ENCODE measurements around the gene PHACTR2. TPM values are rescaled to one million over a fixed set of nuclear protein-coding genes. Genes with fewer than 3 reads are reported as not detected.

The PHACTR2 gene
- total RNA-seq, 5 donors from 2014 or later (not counting 1 experiment from before 2014, with no cell fraction given): 31.9 to 50.3 (median 36.7) TPM

GRCh38 chr6:143745166-143746133 is 67.7 kb downstream of the PHACTR2 start:
- ChIA-PET POLR2A (no interaction called here), CTCF (no interaction called here)
- Histone ChIP-seq H3K9me3 (no peaks in the 10 kb centered on the region), H3K36me3 (ENCODE audit: control insufficient read depth in 2 of 2, extremely low read depth in 1 of 2, insufficient read depth in 1 of 2, low read length in 1 of 2) (no peaks in the 10 kb centered on the region), H3K27ac (ENCODE audit: low read length) (no peak overlapping the region), H3K4me3 (ENCODE audit: control insufficient read depth in 1 of 2, extremely low read depth in 1 of 2, low read length in 1 of 2) (no peak overlapping the region), H3K4me1 (ENCODE audit: control insufficient read depth in 1 of 2, extremely low read depth in 1 of 2, insufficient read depth in 2 of 2, low read length in 2 of 2) (no peaks in the 10 kb centered on the region), H3K27me3 (replicated peaks in 1 of 2; ENCODE audit: control insufficient read depth in 2 of 2, extremely low read depth in 1 of 2, insufficient read depth in 2 of 2, low read length in 1 of 2) (no peaks in the 10 kb centered on the region)
- H3K27ac Mint-ChIP-seq: no peak overlapping the region
- H3K27me3 Mint-ChIP-seq: no peaks in the 10 kb centered on the region
- no peaks in the 10 kb centered on the region for H3K9me3 Mint-ChIP-seq
- 95% methylated on average over 22 of the region's 22 CpGs for whole genome bisulfite sequencing (ENCODE audit: insufficient coverage)
- peaks cover 0 to 12% (median 7%) of the 10 kb centered on the region in 3 donors for H3K4me1 Mint-ChIP-seq
- ATAC-seq (replicated peaks in 1 of 4) (no peak), DNase-seq (peak in 1 of 35 experiments; percentile 5)
- no peak overlapping the region for H3K4me3 Mint-ChIP-seq
- peaks cover 19% of the 10 kb centered on the region for H3K36me3 Mint-ChIP-seq

GRCh38 chr6:143746202-143747119 is 68.7 kb downstream of the PHACTR2 start:
- H3K36me3 ChIP-seq (ENCODE audit: control insufficient read depth in 2 of 2, extremely low read depth in 1 of 2, insufficient read depth in 1 of 2, low read length in 1 of 2): no peaks in the 10 kb centered on the region
- H3K4me3 ChIP-seq (ENCODE audit: control insufficient read depth in 1 of 2, extremely low read depth in 1 of 2, low read length in 1 of 2): no peak overlapping the region
- no peaks in the 10 kb centered on the region for H3K27me3 Mint-ChIP-seq
- CTCF ChIA-PET: no interaction called here
- no peaks in the 10 kb centered on the region for H3K9me3 Mint-ChIP-seq
- ATAC-seq (replicated peaks in 1 of 4): no peak
- no peak overlapping the region for H3K4me3 Mint-ChIP-seq
- no peak overlapping the region for H3K27ac ChIP-seq (ENCODE audit: low read length)
- POLR2A ChIA-PET: no interaction called here
- H3K36me3 Mint-ChIP-seq: peaks cover 24% of the 10 kb centered on the region
- H3K4me1 ChIP-seq (ENCODE audit: control insufficient read depth in 1 of 2, extremely low read depth in 1 of 2, insufficient read depth in 2 of 2, low read length in 2 of 2): no peaks in the 10 kb centered on the region
- no peaks in the 10 kb centered on the region for H3K27me3 ChIP-seq (replicated peaks in 1 of 2; ENCODE audit: control insufficient read depth in 2 of 2, extremely low read depth in 1 of 2, insufficient read depth in 2 of 2, low read length in 1 of 2)
- WGBS (ENCODE audit: insufficient coverage): 92% methylated on average over 7 of the region's 12 CpGs
- H3K4me1 Mint-ChIP-seq: peaks cover 0 to 15% (median 8%) of the 10 kb centered on the region in 3 donors
- H3K27ac Mint-ChIP-seq: no peak overlapping the region
- H3K9me3 ChIP-seq: no peaks in the 10 kb centered on the region
- DNase-seq: no peak

DNA sequence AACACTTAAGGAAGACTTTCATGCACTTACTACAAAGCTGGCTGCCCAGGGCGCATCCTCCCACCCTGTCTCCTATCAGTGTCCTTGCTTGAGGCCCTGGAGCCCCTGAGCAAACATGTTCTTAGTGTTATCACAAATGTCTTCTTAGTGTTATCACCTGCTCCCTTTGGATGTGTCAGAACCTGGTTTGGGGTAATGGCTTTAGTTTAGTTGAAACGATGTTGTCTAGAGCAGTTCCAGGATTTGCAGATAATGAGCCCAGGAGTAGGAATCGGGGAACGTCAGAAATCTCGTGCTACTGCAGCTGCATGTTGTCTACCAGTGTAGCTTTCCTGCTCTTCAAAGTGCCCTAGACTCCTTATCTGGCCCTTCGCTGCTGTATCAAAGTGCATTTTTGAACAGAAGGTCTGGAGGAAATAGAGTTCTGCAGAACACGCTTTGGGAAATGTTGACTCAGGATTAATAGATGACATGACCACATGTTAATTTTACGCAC is 69.6 kb downstream of the PHACTR2 start:
- 95% methylated on average over 8 of the region's 8 CpGs for WGBS (ENCODE audit: insufficient coverage)
- Mint-ChIP-seq H3K27ac (no peak overlapping the region), H3K9me3 (no peaks in the 10 kb centered on the region), H3K4me3 (no peak overlapping the region), H3K27me3 (no peaks in the 10 kb centered on the region), H3K36me3 (peaks cover 24% of the 10 kb centered on the region), H3K4me1 (peaks cover 0 to 16% (median 8%) of the 10 kb centered on the region in 3 donors)
- ChIA-PET CTCF (interaction anchor here in 1 of 2 donors (1.2 kb wide), 1 partner anchor 55 kb away, joined by 3 read pairs; no protein-coding TSS in a partner anchor), POLR2A (no interaction called here)
- ATAC-seq (replicated peaks in 1 of 4): no peak
- DNase-seq: no peak
- Histone ChIP-seq H3K36me3 (ENCODE audit: control insufficient read depth in 2 of 2, extremely low read depth in 1 of 2, insufficient read depth in 1 of 2, low read length in 1 of 2) (no peaks in the 10 kb centered on the region), H3K9me3 (no peaks in the 10 kb centered on the region), H3K27me3 (replicated peaks in 1 of 2; ENCODE audit: control insufficient read depth in 2 of 2, extremely low read depth in 1 of 2, insufficient read depth in 2 of 2, low read length in 1 of 2) (no peaks in the 10 kb centered on the region), H3K4me1 (ENCODE audit: control insufficient read depth in 1 of 2, extremely low read depth in 1 of 2, insufficient read depth in 2 of 2, low read length in 2 of 2) (no peaks in the 10 kb centered on the region), H3K27ac (ENCODE audit: low read length) (no peak overlapping the region), H3K4me3 (ENCODE audit: control insufficient read depth in 1 of 2, extremely low read depth in 1 of 2, low read length in 1 of 2) (no peak overlapping the region)

DNA sequence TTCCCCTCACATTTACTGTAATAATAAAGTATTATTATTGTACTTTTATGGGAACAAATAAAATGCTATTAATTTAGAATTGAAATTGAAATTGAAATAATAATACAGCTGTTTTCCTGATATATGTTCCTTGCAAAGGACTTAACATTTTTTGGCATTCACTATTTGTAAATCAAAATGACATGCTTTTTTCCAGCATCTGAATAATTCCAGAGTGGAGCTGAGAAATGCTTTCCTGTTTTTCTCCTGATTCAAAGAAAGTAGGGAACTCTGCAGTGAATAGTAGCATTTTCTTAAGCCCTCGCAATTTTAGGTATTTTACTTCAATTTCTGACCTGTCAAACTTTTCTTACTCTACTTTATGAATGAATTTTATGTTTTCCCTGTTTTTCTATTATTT is 72.1 kb downstream of the PHACTR2 start:
- POLR2A ChIA-PET: interaction anchor here (0.6 kb wide), 2 partner anchors 20 to 885 kb away, joined by 3 to 5 read pairs; no protein-coding TSS in a partner anchor

DNA sequence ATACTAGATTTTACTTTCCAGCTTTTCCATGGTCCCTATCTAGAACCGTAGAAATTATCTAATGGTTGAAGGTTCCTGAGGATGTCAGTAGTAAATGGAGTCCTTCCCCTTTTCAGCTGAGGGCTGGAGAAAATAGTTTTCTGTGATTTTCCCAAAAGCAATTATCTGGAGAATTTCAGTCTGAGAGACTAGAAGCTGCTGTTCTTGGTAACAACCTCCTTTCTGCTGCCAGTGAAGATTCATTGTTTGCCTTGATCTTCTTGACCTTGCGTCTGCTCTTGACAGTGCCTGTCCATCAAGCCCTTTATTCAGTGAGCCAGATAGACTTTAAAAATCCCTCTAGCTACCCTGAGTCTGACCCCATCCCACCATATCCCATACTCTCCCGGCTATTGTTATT is 73.1 kb downstream of the PHACTR2 start:
- H3K4me3 ChIP-seq (ENCODE audit: control insufficient read depth in 1 of 2, extremely low read depth in 1 of 2, low read length in 1 of 2): no peak overlapping the region
- Mint-ChIP-seq H3K27ac (no peak overlapping the region), H3K9me3 (no peaks in the 10 kb centered on the region), H3K4me3 (no peak overlapping the region), H3K27me3 (no peaks in the 10 kb centered on the region), H3K36me3 (peaks cover 31% of the 10 kb centered on the region), H3K4me1 (peaks cover 0 to 8% (median 1%) of the 10 kb centered on the region in 3 donors)
- WGBS (ENCODE audit: insufficient coverage): 86% methylated on average over 2 of the region's 3 CpGs
- DNase-seq (no peak), ATAC-seq (replicated peaks in 1 of 4) (no peak)
- POLR2A ChIA-PET: no interaction called here
- H3K9me3 ChIP-seq: no peaks in the 10 kb centered on the region
- CTCF ChIA-PET: interaction anchor here in 1 of 2 donors (0.6 kb wide), 1 partner anchor 95 kb away, joined by 3 read pairs; no protein-coding TSS in a partner anchor
- no peaks in the 10 kb centered on the region for H3K4me1 ChIP-seq (ENCODE audit: control insufficient read depth in 1 of 2, extremely low read depth in 1 of 2, insufficient read depth in 2 of 2, low read length in 2 of 2)
- H3K27me3 ChIP-seq (replicated peaks in 1 of 2; ENCODE audit: control insufficient read depth in 2 of 2, extremely low read depth in 1 of 2, insufficient read depth in 2 of 2, low read length in 1 of 2): no peaks in the 10 kb centered on the region
- H3K36me3 ChIP-seq (ENCODE audit: control insufficient read depth in 2 of 2, extremely low read depth in 1 of 2, insufficient read depth in 1 of 2, low read length in 1 of 2): peaks cover 0 to 17% of the 10 kb centered on the region in 2 donors
- no peak overlapping the region for H3K27ac ChIP-seq (ENCODE audit: low read length)

More for the DNA sequence above, 72.1 kb downstream of the PHACTR2 start:
- Histone ChIP-seq H3K4me1 (ENCODE audit: control insufficient read depth in 1 of 2, extremely low read depth in 1 of 2, insufficient read depth in 2 of 2, low read length in 2 of 2) (no peaks in the 10 kb centered on the region), H3K9me3 (no peaks in the 10 kb centered on the region), H3K27me3 (replicated peaks in 1 of 2; ENCODE audit: control insufficient read depth in 2 of 2, extremely low read depth in 1 of 2, insufficient read depth in 2 of 2, low read length in 1 of 2) (no peaks in the 10 kb centered on the region), H3K4me3 (ENCODE audit: control insufficient read depth in 1 of 2, extremely low read depth in 1 of 2, low read length in 1 of 2) (no peak overlapping the region), H3K36me3 (ENCODE audit: control insufficient read depth in 2 of 2, extremely low read depth in 1 of 2, insufficient read depth in 1 of 2, low read length in 1 of 2) (peaks cover 0 to 9% of the 10 kb centered on the region in 2 donors), H3K27ac (ENCODE audit: low read length) (no peak overlapping the region)
- CTCF ChIA-PET: no interaction called here
- Mint-ChIP-seq H3K36me3 (peaks cover 24% of the 10 kb centered on the region), H3K4me1 (peaks cover 0 to 13% (median 4%) of the 10 kb centered on the region in 3 donors), H3K9me3 (no peaks in the 10 kb centered on the region), H3K27ac (no peak overlapping the region), H3K27me3 (no peaks in the 10 kb centered on the region), H3K4me3 (no peak overlapping the region)
- DNase-seq: no peak
- WGBS (ENCODE audit: insufficient coverage): no CpG with 5 or more reads among the region's 1 CpG
- ATAC-seq (replicated peaks in 1 of 4): no peak

GRCh38 chr6:143752459-143752858 is 74.7 kb downstream of the PHACTR2 start:
- H3K27ac ChIP-seq (ENCODE audit: low read length): no peak overlapping the region
- no peak overlapping the region for H3K4me3 ChIP-seq (ENCODE audit: control insufficient read depth in 1 of 2, extremely low read depth in 1 of 2, low read length in 1 of 2)
- no peaks in the 10 kb centered on the region for H3K27me3 Mint-ChIP-seq
- H3K9me3 Mint-ChIP-seq: no peaks in the 10 kb centered on the region
- peaks cover 0 to 6% (median 2%) of the 10 kb centered on the region in 3 donors for H3K4me1 Mint-ChIP-seq
- ChIA-PET POLR2A (interaction anchor here in 1 of 2 donors (0.7 kb wide), 1 partner anchor 129 kb away, joined by 3 read pairs; no protein-coding TSS in a partner anchor), CTCF (no interaction called here)
- H3K27ac Mint-ChIP-seq: no peak overlapping the region
- no peak overlapping the region for H3K4me3 Mint-ChIP-seq
- H3K36me3 ChIP-seq (ENCODE audit: control insufficient read depth in 2 of 2, extremely low read depth in 1 of 2, insufficient read depth in 1 of 2, low read length in 1 of 2): peaks cover 0 to 19% of the 10 kb centered on the region in 2 donors
- WGBS (ENCODE audit: insufficient coverage): no CpG with 5 or more reads among the region's 2 CpGs
- H3K27me3 ChIP-seq (replicated peaks in 1 of 2; ENCODE audit: control insufficient read depth in 2 of 2, extremely low read depth in 1 of 2, insufficient read depth in 2 of 2, low read length in 1 of 2): no peaks in the 10 kb centered on the region
- H3K9me3 ChIP-seq: no peaks in the 10 kb centered on the region
- peaks cover 39% of the 10 kb centered on the region for H3K36me3 Mint-ChIP-seq
- H3K4me1 ChIP-seq (ENCODE audit: control insufficient read depth in 1 of 2, extremely low read depth in 1 of 2, insufficient read depth in 2 of 2, low read length in 2 of 2): no peaks in the 10 kb centered on the region
- DNase-seq: no peak
- ATAC-seq (replicated peaks in 1 of 4): no peak

Data from T-cell (primary cell).